GM18519 (cell line): ENCODE measurements around the gene GUCA2B.

Experiments used
- ATAC-seq: cut with Tn5 transposase; IDR thresholded peaks from one replicate; pipeline ENCODE4 v1.9.1; 2021; ENCODE audit warnings: mild to moderate bottlenecking, moderate library complexity; ENCODE audit not compliant: unreplicated experiment, low FRiP score

GUCA2B gene

DNA sequence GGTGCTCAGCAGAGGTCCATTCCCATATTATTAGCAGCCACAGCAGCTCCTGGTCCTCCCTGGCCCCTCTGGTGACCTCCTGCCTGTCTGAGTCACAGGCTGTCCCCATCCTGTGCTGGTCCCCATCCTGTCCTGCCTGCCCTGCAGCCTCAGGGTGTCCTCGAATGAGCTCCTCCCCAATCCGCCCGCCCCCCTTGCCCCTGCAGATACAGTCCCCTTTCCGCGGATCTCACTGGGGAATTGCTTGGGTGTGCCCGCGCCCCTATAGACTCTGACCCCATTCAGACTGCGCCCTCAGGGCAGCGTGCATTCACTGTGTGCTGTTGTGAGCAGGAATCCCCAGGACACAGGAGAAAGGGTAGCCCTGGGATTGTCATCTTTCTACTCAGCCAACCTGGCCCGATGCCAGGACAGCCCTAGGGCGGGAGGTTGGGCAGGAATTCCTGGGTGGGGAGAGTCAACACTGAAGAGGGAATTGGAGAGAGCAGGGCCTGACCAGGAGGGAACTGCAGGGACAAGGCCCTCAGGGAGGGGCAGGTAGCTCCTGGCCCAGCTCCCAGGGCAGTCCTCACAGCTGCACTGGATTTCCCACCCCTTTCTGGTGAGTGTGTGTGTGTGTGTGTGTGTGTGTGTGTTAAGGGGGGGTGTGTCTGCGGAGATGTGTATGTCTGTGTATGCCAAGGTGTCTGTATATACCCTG is 12.5 kb downstream of the GUCA2B start:
- no peak for ATAC-seq

DNA sequence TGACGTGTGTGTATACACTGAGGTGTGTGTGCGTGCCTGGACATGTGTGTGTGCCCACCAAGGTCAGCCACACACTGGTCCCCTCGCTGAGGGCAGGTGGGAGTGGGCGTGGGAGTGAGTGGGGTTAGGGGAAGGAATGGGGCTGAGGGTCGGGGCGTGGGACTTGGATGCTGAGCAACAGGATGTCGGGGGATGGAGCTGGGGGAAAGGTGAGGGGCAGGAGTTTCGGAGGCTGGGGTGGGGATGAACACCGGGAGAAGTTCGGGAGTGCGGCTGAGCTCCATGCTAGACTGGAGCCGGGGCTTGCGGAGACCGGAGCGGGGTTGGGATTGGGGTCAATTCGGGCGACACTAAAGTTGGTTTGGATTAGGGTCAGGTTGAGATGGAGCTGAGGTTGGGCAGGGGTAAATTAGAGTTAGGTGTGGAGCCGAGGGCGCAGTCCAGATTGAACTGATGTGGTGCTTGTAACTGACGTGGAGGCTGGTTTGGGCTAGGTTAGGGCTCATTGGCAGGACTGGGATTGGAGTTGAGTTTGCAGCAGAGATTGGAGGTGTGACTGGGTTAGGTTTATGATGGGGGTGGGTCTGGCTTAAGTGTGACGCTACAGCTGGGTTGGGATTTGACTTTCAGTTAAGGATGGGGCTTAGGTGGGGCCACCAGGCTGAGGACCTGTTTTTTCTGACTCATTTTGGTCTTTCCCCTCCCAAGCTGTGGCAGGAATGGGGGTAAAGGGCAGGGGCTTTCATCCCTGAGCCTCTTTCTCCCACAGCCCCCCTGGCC is 14.6 kb downstream of the GUCA2B start:
- no peak for ATAC-seq

DNA sequence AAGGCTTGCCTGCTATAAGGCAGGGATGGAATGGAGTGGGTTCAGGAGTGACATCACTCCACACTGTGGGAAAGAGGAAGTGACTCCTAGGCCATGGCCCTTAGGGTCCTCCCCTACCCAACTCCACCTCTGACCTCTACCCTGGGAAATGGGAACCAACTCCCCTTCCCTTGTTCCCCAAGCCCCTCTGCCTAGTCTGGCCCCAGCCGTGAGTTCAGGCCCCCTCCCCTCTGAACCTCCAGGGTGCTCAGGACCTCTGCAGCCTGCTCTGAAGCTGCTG is 15.1 kb downstream of the GUCA2B start:
- no peak for ATAC-seq

DNA sequence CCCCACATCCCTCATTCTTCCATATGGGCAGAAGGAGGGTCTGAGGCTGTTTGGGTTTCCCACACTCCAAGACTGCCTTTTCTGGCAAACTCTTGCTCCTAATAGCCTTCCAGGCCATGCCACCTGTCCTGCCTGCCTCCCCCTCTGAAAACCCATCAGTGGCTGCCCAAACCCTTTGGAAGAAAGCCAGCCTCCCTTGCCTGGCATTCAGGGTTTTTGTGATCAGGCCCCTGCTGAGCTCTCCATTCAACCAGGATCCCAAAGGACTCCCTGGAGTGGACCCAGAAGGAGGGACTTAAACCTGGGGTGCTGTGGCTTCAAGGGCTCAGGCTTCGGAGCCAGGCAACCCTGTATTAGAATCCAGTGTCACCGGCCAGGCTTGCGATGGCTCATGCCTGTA is 15.6 kb downstream of the GUCA2B start:
- no peak for ATAC-seq

DNA sequence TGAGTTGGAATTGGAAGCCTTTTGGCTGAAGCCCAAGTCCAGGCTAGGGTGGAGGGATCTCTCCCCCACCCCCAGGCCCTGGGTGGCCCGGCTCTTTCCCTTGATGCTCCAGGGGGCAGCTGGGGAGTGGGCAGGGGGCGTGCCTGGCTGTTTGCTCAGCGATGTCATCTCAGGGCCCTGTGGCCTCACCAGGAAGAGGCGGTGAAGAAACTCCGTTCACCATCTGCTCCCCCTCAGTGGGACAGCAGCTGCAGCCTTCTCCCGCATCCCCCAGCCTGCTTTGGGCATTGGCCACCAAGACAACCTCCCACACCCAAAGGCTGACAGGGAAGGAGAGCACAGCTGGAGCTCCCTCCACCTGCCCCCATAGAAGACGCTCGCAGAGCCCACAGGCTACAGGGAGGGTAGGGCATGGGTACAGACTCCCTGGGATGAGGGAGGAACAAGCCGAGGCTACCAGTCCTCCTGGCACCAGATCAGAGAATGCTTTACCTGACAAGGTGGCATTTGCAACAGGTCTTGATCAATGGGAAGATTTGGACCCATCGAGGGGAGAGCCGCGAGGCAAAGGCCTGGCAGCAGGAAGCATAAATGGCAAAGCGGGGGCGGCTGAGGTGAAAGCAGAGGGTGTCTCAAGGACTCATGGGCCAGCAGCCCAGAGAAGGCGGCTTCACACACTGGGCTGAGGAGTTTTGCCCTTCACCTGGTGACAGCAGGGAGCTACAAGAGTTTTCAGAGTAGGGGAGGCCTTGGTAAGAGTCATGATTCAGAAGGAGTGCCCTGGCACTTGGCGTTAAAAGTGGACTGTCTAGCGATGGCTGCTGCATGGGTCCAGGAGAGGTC is 17.8 kb downstream of the GUCA2B start:
- ATAC-seq = no peak

DNA sequence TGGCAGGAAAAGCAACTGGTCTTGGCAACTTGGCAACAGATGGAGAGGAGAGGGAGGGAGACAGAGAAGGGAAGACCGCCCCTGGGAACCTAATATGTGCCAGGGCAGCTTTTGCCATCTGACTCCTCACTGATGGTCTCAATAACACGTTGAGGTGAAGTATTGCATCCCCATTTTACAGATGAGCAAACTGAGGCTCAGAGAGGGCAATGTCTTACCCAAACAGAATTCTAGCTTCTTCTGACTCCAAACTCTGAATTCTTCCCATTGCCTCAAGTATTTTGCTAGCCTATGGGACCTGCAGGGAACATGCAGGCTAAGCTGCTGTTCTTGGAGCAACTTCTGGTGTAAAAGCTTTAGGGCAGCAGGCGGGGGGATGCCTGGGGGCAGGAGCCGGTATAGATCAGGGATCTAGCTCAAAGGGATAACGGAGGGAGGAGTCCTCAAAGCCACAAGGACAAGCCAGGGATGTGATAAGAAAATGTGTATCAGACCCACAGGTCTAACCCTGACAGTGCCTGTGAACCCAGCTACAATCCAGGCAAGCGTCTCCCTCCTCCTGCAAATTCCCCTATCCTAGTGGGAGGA is 18.6 kb downstream of the GUCA2B start:
- no peak for ATAC-seq

DNA sequence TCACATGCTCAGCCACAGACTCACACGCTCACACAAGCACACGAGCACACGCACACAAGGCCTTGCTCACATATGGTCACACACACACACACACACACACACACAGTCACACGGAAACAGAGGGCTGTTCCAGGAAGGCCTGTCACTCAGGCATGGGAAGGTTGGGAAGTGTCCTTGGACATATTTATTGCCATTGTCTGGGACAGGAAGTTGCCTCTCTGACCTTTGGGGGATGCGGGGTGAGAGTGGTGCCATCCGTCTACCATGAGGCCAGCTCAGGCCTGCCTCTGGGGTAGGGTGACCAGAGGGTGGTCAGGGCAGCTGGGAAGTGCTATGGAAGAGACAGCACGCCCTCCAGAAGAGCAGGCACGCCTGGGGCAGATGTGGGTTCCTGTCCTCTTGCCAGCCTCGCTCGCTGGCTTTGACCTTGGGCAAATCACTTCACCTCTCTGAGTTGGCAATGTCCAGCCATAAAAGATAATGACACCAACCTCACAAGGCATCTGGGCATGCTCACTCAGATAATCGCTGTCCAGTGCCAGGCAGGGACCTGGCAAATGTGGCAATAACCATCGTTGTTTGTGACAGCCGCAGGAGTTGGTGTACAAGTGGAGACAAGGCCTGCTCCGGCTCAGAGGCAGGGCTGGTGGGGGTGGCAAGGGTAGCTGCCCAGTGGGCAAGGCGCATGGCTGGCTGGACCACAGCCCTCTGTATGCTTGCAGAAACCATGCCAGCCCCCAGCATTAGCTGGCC is 19.3 kb downstream of the GUCA2B start:
- no peak for ATAC-seq

DNA sequence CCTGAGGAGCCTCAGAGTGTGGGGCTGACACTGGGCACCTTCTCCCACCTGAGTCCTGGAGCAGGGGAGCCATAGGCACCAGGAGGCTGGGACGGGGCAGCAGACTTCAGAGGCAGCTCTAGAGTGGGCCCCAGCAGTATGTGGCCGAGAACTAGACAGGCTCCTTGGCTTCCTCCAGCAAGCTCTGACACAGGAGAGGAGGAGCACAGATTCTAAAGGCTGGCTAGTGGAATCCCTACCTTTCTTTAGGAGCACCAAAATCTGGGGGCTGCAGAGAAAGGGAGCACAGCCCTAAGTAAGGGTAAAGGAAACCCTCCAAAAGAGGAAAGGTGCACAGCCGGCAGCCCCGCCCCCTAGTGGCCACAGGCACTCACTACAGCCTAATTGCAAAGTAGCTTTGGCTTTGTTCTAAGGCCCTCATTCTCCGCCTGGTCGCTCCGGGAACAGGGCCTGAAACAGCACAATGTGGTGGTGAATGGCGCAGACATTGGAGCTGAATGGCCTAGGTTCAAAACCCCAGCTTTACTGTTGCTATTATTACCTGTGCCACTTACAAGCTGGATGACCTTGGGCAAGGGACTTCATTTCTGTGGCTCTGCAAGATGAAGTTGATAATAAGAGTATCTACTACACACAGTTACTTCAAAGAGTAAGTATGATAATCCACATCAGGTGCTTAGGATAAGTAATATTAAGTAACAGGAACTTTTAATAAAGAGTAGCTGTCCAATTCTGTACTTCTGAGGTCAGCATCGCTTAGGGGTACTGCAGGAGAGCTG is 20.1 kb downstream of the GUCA2B start:
- no peak for ATAC-seq

DNA sequence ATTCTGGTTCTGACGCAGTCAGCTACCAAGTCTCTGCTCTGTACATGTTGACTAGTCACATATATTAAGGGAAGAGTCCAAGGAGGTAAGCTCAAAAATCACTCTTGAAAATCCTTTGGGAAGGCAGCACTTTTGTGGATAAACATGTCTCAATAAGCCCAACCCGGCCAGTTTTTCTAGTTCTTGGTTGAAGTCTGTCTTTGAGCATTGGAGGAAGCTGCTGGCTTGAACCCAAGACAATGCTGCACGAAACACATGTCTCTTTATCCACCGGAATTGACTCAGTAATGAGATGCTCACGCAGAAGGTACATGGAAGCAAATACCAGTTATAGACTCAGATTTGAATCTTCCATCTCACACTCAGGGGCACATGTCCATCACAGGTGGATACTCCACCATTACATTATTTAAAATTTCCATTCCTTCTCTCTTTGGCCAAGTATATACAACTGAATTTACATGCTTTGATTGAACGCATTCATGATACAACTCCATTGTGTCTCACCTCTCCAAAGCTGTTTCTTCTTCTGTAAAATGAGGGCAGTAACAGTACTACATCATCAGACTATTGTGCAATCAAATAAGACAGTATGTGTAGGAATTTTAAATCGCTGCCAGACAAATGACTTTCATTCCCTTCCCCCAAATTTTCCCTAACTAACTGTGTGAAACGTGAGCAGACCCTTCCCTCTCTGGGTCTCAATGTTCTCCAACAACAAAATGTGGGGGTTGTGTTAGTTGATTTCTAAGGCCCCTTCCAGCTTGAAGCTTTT is 20.9 kb downstream of the GUCA2B start:
- ATAC-seq = no peak

DNA sequence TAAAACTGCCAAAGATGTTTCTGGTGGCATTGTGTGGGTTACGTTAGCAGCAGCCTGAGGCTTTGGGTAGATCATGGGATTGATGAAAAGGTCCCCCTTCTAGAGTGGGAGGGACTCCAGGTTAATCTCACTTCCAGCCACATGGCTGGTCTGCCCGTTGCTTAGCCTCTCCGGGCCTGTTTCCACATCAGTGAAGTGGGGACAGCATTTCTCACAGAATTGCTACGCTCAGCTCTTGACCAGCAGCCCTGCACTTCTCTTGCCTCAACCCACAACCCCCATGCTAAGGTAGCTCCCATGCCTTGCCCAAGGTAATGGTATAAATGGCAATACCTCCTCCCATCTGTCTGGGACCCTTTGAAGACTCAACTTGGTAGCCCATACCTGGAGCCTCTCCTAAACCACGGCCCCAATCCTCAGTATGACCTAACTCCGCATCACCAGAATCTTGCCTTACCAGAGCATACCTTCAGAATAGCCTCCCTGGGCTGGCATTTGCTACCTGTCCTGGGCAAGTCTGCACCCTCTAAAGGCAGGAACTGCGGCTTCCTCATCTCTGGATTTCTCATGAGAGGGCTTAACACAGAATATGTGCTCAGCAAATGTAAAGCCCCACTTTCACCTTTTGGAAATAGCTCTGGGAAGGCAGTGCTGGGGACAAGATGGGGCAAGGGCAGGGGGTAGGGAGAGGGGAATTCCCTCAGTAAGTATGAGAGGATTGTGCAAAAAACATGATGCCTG is 22.3 kb downstream of the GUCA2B start:
- ATAC-seq = no peak

DNA sequence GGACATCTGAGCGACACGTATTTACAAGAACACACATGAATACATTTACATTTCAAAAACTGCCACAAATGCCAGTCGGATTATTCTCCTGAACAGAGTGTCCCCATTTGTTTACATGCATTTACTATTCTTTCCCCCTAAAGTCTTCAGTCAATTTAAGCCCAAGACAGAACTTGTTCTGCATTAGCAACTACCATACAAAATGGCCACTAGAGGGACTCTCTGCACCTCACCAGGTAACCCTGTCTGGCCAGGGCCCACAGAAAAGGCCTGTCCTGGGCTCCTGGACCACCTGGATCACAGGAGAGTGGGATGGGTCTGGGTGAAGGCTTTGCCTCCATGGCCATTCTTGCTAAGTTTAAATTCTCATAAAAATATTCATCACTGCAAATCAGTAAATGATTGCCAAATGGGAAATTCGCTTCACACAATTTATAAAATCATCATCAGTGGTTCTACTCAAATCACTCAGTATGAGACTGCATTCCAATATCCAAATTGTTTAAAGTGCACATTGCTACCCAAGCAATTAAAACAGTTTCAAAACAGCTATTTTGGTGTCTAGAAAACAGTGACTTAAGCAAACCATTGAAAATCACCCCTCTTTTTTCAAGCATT is 23.8 kb downstream of the GUCA2B start:
- ATAC-seq = no peak

DNA sequence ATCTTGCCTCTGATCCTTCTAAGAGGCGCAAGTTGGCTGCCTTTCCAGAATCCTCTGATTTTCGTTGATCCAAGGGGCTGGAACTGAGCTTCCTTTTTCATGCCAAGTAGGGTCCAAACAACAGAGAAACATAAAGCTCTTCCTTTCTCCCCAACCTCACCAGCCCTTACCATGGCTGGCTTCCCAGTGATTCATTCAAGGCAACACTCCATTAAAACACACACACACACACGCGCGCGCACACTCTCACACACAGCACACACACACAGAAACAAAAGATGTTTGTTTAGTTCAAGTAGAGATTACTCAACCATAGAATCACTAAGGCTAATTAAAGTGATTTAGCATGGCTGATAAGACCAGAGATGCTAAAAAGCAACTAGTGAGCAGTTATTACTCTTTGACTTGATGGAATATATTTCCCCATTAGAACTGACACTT is 24.4 kb downstream of the GUCA2B start:
- no peak for ATAC-seq

DNA sequence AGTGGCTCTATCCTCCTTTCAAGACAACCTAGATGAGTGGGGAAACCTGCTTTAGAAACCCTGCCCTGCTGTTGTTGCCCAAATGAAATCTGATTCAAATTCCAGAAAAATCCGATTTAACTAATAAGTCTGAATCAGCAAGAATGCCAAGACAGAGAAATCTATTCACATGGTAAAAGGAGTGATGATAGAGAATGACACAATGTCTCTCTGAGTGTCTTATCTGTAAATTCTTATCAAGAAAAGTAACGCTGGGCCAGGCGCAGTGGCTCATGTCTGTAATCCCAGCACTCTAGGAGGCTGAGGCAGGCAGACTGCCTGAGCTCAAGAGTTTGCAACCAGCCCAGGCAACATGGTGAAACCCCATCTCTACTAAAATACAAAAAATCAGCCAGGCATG is 25.0 kb downstream of the GUCA2B start:
- no peak for ATAC-seq

DNA sequence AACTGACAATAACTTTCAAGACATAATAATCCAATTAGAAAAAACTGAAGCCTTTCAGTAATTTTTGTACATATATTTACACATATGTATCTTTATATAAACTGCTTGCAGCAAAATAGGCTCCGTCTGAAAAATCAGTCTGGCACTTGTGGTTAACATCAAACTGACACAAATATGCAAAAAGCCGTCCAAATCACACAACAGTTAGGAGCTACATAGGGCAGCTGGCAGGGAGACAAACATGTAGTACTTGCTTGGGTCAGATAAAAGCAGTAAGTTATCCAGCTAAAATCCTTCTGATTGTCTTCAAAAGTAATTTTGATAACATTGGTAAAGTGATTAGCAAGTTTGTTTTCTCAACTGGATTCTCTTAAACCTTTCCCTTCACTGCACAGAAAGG is 26.1 kb downstream of the GUCA2B start:
- ATAC-seq = no peak

DNA sequence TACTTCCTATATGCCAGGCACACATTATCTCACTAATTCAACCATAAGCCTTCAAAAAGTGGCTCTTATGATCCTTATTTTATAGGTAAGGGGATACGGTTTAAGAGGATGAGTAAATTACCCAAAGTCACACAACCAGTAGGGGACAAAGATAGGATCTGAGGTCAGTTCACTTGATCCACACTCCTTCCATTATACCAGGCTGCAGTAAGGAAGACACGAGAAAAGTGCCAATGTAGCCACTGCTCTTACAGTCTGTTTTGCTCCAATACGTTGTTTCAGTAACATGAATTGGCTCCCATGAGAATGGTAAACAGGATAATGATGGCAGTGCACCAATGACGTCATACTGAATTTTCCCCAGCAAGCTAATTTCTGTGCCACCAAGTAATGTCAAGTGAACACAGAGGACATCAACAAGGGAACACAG is 26.7 kb downstream of the GUCA2B start:
- ATAC-seq = no peak

DNA sequence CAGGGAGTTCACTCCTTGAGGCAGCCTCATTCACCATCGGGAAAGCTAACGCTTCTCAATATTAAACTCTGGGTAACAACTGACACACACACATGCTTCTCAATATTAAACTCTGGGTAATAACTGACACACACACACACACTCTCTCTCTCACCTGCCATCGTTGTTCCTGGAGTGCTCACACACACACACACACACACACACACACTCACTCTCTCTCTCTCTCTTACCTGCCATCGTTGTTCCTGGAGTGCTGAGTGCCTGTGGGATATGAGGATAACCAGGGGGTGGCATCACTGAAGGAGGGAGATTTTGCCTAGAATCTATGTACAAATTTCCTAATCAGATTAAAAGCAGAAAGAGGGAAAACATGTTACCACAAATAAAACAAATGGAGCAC is 28.5 kb downstream of the GUCA2B start:
- no peak for ATAC-seq

DNA sequence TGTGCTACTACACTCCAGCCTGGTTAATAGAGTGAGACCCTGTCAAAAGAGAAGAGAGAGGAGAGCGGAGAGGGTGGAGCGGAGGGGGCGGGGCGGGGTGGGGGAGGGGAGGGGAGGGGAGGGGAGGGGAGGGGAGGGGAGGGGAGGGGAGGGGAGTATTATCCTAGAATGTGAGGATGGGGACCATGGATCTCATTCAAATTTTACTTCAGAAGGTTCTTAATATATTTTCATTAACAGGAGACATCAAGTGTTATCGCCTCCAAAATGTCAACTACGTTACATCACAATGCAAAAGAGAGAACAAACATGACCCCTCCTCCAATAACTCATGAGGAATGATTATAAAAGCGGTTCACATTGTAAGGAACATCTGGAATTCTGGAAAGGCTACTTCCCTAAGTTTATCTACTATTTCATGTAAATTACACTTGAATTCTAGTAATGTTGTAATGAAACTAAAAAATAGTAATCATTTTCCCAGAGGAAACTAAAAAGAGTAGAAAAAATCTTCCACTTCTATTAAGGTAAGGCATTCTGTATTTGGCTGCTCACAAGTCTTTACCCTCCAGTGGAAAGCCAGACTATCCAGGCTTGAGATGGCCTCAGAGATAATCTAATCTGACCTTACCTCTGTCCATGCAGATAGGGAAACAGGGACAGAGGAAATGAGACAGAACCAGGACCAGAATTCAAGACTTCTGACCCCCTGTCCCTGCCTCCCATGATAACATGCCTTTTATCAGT is 30.2 kb downstream of the GUCA2B start:
- no peak for ATAC-seq
